NCI-H2171 (cell line): Measurements from ENCODE around the gene CPXM1.
"Not testable (repeated sequence)": the region's sequence is repeated elsewhere in the genome, so short reads cannot be mapped to it uniquely, and the experiment has no call there.

ENCODE experiments used
- DNase-seq: peaks from one replicate; lab custom pipeline; 2025; lab: John Stamatoyannopoulos, UW

CPXM1 gene

DNA sequence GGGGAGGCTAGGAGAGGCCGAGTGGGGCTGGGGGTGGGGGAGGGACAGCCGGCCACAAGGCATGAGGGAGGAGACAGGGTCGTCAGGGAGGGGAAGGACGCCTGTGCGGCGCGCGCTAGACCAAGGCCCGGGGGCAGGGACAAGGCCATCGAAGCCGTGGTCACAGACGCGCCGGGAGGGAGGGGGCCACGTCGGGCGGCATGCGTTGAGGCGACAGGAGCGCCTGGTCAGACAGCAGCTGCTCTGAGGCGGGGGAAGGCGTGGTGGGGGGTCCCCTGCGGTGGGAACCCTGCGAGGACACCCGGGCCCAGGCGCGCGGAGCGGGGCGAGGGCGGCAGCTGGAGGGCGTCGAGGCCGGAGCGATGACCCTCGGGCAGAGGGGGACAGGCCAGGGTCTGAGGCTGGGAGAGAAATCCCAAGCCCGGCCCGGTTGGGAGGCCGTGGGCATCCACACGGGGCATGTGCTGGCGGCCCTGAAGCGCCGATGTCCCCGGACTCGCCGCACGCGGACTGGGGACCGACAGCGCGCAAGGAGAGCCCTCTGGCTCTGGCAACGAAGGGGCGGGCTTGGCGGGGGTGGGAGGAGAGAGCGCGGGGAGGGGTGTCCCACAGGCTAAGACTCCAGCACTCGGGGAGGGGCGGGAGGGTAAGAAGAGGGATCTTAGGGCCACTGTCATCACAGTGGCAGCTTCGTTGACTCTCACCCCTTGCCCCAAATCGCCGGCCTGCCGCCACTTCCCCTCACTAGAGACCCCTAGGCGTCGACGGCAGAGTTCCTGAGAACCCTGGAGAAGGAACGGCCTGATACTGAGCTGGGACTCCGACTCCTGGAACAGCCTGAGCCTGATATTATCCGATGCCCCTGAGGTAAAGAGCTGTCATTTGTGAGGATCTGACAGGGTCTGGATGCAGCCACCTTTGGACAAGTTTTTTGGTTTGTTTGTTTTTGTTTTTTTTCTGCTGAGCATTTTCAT lies 20.8 kb upstream of the CPXM1 start:
- no peak for DNase-seq

DNA sequence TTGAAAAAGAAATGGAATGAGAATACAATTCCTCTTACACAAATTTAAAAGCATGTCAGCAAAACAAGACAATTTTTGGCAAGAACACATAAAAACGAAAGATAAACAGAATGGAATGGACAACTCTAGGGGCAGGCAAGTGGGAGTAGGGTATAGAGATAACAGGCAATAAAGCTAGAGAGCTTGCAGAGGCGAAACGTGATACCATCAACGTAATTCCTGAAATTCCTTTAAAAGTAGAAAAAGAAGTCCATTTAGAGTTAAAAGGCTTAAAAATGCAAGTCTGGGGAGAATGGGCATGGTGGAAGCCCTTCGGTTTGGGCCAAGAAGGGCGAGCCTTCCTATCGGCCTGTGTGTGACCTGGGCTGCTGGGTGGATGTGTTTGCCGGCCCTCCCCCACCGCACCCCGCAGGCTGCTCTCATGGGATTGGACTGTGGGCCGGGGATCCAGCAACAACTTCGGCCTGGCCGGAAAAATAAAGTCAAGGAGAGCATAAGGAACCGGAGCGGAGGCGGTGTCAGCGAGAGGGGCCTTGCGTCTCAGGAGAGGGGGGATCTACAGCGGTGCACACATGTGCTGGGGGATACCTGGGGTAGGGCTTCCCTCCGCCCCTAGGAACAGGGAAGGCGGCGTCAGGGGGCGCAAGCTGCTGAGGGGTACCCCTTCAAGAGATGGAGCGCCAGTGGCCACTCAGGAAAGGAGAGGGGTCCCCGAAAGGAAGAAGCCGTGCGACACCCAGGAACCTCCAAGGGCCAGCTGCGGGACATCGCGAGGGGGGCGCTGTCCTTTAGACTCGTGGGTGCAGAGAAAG lies 19.9 kb upstream of the CPXM1 start:
- DNase-seq: no peak

DNA sequence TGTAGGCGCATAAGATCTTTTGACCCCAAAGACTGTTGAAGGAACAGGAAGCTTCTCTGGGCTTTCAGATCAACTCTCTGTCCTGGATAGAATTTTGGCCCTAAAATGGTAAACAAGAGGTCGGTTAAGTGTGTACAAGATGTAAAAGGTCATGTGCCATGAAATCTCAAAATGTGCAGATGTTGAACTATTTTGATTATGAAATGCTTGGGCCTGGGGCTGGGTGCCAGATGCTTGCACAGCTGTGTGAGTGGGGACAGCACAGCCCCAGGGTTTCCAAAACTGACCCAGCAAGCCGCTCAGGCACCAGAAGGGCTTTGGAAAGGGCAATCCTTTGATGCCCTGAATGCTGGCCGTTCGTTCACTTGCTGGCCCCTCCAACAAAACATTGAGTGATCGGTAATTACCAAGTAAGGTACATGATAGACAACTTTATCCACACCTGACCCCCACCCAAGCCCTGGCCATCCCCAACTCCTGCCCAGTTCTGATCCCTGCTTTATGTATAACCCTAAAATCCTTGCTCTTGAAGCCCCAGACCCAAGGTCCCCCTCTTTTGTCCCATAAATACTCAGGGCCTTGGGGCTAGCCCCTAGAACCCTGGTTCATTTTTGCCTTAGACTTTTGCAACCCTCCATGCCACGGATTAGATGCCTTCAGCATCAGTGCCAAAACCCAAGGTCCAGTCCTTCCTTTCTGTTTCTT lies 17.6 kb upstream of the CPXM1 start:
- DNase-seq: no peak

DNA sequence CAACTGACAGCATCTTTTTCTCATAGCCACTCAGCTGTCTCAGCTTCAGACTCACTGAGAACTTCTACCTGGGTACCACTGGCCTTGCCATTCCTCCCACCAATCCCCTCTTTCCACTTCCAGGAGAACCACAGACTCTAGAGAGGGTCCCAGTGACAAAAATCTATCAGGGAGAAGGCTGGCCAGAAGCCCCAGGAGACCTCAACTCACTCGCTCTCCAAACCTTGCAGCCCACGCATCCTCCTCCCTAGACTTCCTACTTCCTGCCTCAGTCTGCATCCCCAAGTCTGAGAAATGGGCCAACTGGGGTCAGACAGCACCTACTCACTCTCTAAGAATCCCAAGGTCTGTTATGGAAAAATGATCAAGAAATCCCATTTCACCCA lies 16.9 kb upstream of the CPXM1 start:
- no peak for DNase-seq

DNA sequence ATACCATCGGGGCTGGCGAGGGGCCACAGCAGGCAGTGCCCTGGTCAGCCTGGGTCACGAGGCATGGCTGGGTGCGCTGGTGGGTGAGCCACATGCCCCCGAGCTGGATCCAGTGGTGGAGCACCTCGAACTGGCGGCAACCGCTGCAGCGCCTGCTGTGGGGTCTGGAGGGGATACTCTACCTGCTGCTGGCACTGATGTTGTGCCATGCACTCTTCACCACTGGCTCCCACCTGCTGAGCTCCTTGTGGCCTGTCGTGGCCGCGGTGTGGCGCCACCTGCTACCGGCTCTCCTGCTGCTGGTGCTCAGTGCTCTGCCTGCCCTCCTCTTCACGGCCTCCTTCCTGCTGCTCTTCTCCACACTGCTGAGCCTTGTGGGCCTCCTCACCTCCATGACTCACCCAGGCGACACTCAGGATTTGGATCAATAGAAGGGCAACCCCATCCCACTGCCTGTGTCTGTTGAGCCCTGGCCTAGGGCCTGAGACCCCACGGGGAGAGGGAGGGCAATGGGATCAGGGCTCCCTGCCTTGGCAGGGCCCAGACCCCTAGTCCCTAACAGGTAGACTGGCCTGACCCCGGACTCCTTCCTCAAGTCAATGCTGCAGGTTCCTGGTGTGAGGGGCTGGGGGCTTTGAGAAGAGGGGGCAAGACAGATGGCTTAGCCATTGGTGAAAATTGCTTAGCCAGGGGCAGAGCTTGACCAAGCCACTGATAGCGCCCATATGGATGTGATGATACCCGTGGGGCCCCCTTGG lies 16.3 kb upstream of the CPXM1 start:
- DNase-seq: no peak

DNA sequence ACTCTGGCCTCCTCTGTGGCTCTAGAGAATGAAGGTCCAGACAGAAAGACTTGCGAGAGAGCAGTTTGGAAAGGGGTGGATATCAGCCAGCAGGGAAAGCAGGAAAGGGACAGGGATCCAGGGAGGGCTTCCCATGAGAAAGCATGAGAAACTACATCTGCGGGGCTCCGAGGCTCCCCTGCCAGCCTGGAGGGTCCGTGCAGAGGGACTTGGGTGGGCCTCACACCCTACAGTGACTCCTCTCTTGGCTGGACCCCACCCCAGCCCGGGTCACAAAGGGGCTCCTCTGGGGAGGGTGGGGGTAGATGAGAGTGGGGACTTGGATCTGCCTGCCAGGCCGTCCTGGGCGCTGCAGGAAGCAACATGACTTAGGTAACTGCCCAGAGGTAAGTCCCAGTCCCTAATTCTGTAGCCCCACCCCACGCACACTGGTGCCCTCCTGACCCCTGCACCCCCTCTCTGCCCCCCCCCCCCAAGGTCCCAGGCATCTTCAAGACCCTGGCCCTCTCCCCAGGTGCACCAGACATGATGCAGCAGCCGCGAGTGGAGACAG lies 15.7 kb upstream of the CPXM1 start, which contains the start of gene TMEM239:
Gene TMEM239 (plus strand): TSS at position 335 of the 553 bp plus-strand sequence. CDS start 191 bp downstream, at position 526.
- no peak for DNase-seq

DNA sequence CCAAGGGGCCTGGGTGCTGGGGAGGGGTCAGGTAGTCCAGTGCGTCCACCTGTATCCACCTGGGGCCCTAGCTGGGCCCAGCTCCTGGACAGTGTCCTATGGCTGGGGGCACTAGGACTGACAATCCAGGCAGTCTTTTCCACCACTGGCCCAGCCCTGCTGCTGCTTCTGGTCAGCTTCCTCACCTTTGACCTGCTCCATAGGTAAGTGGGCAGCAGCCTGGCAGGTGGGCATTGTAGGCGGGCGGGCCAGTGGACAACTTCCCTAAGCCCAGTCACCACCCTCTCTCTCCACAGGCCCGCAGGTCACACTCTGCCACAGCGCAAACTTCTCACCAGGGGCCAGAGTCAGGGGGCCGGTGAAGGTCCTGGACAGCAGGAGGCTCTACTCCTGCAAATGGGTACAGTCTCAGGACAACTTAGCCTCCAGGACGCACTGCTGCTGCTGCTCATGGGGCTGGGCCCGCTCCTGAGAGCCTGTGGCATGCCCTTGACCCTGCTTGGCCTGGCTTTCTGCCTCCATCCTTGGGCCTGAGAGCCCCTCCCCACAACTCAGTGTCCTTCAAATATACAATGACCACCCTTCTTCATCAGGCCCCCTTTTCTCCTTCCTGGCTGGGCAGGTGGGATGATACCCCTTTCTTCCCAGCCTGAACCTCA lies 14.9 kb upstream of the CPXM1 start:
- no peak for DNase-seq

DNA sequence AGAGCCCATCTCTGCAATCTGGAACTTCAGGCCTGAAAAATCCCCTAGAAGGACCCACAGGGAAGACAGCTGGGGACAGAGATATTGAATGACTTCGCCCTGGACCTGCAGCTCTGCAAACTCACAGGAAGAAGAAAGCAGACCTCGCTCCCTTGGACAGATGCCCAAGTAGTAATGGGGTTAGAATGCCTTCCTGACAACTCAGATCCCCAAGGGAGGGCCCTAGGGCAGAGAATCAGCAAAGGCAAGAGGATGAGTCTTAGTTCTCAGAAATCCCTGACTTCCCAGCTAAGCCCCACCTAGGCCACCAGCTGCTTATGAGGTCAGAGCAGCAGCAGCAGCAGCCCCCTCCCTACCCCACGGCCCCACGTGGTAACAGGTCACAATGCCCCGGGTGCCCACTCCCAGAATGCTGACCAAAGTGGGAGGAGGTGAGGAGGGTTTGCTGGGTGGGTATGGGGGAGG lies 14.2 kb upstream of the CPXM1 start, which contains the start of gene C20orf141:
Gene C20orf141 (plus strand): TSS at position 401 of the 465 bp plus-strand sequence. CDS start 198 bp downstream, outside the sequence.
- DNase-seq: peak; percentile 58

DNA sequence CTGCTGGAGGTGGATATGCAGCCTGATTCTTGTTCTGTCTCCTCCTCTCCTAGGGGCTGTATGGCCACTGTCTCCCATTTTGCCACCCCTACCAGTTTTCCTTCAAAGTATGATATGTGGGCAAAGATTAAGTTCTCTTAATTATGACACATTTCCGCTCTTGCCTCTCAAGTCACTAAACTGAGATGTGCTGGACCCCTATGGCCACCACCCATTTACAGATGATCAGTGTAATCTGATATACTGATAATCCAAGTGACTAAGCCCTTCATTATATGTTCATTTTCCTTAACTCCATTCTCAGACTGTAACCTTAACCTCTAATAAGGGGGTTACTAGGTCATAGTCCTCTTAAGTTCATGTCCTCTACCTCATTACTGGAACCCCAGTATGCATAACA lies 13.6 kb upstream of the CPXM1 start:
- DNase-seq: no peak

DNA sequence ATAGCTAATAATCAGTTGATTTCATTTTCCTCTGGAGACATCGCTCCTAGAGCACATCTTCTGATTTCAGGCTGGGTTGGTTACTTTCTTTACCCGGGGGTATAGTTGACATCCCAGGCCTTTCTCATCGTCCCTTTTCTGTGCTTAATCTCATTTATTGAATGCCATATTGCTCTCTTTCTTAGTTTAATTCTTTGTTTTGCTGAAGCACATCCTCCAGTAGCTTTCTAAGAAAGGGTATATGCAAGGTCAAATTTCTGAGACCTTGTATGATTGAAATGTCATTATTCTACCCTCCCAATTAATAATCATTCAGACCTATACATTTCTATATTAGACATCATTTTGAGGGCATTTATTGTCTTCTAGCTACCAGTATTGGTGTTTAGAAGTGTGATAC lies 11.8 kb upstream of the CPXM1 start:
- DNase-seq: no peak

DNA sequence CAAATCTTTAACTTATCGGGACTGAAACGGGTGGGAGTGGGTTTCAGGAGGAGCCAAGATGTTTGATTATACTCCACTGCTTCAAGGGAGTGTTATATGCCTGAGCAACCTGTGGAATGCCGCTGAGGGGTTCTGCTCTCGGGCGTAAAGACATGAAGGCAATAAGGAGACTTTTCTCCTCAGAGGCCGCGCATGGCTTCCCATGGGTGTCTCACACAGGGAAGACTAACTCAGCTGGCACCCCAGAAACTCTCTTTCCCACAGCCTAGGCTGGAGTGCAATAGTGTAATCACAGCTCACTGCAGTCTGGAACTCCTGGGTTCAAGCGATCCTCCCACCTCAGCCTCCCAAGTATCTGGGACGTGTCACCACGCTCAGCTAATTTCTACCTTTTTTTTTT lies 9.3 kb upstream of the CPXM1 start:
- no peak for DNase-seq

DNA sequence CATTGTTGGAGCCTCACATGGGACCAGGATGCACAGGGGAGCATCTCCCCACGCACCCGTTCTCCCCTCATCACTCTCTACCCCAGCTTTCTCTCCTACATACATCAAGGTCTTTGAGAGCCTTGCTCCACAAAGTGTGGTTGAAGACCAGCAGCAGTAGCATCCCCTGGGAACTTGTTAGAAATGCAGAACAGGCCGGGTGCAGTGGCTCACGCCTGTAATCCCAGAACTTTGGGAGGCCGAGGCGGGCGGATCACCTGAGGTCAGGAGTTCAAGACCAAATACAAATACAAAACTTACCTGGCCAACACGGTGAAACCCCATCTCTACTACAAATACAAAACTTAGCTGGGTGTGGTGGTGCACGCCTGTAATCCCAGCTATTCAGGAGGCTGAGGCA lies 7.5 kb upstream of the CPXM1 start:
- not testable (repeated sequence) for DNase-seq

DNA sequence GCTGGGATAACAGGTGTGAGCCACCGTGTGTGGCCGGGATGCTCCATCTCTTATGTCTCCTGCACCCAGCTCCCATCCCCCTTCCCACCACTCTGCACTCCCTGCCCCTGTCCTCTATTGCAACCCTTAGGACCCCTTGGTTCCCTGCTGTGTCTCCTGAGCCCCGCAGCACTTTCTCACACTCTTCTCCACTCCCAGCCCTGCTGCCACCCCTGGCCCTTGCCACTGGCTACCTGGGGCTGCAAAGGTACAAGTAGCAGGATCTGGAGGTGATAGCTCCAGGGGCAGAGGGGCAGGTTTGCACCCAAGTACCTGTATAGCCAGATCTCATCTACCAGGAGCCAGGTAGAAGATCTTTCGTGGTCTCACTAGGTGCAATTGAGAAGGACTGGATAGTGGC lies 6.6 kb upstream of the CPXM1 start:
- DNase-seq: no peak

DNA sequence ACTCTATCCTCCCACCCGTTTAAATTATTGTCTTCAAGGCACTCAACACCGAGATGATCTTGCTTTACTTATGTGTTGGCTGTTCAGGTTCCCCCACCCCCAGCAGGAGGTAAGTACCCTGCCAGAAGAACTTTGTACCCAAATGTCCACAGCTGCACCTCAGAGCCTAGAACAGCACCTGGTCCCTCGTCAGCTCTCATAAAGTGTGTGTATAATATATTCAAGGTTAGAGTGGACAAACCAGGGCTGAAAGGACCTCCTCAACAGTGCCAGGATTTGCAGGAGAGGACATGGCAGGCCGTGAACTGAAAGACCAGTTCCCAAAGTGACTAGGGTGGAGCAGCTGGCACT lies 5.9 kb upstream of the CPXM1 start:
- no peak for DNase-seq

DNA sequence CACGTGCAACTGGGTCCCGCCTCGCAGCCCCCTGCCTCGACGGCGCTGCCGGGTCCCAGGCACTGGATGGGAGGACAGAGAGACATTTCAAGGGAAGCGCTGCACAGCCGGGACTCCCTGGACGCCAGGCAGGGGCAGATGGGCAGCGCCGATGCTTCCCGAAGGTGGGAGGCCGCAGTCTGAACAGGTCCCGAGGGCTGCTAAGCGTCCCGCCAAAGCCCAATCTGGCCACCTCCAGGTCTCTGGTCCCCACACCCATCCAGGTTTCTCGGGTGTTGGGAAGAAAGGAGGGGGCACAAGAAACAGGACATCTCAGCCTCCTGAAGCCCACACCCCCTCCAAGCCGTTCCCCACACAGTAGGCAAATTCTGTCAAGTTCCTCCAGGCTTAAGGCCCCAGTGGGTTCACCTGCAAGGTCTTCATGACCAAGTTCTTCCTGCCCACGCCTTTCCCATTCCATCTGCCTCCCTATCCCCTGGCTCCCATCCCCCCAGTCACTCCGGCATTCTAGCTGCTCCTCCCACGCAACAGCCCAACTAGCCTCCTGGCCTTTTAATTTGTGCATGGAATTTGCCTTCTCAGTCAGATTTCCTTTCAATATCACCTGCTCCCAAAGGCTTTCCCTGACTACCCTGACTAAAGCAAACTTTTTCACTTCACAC lies 5.4 kb upstream of the CPXM1 start:
- DNase-seq: no peak

DNA sequence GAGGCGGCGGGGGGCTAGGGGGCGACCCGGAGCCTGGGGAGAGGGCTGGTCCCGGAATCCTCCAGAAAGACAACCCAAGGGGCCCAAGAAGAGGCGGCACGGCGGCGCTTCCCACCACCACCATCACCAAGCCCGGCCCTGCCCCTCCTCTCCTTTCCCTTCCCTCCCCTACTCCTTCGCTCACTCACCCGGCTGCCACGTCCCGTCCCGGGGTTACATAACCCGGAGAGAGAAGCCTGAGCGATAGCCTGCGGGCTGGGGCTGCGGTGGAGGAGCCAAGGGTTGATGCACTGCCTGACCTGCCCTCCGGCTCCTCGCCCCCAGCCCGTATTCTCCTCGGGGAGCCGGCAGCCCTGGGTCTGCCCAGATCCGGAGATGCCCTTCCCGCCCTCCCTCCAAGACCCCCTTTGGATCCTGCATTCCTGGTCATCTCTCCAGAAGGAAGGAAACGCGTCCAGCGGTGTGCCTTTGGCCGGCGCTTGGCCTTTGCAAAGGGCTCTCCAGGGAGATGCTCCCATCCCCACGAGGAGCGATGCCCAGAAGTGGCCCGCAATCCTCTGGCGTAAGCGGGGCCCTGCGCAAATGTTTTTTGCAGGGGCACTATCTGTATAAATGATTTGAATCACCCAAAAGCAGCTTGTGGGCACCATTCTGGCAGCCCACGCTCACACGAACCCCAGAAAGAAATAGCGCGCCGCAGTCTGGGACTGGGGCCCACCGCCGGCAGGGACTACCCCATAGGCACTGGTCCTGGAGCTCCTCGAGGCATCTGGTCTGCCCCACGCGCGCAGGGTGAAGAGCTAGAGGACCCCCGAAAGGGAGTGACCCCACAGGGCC lies 4.6 kb upstream of the CPXM1 start:
- no peak for DNase-seq

DNA sequence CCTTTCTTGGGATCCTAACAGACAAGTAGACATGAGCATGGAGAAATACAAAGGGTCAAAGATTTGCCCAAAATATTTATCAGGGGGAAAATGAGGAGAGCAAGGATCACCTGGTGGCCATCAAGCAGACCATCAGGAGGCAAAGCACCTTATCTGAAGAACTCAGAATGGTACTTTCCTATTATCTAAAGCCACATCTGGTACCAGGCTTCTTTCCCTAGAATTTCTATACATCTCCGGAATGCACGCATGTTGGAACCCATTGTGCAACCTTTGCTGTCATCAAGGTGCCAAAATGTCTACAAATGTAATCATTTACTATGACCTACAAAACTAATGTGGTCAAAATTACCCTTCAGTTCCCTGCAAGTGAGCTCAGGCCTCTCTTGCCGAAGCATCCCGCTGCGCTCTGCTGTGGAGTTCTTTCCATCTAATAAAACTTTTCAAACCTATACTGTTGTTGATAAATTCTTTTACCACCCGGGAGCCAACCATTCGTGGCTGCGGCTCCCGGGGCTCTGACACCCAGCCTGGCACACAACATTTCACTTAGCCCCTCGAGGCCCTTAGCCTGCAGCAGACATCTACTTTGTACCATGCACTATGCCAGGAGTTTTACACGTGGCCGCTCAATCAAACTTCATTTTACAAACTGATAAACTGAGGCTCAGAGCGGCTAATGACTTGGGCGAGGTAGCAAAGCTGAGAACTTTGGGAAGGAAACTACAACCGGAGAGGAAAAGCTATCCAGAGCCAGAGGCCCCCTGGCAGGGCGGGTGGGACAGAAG lies 3.8 kb upstream of the CPXM1 start:
- DNase-seq: no peak

DNA sequence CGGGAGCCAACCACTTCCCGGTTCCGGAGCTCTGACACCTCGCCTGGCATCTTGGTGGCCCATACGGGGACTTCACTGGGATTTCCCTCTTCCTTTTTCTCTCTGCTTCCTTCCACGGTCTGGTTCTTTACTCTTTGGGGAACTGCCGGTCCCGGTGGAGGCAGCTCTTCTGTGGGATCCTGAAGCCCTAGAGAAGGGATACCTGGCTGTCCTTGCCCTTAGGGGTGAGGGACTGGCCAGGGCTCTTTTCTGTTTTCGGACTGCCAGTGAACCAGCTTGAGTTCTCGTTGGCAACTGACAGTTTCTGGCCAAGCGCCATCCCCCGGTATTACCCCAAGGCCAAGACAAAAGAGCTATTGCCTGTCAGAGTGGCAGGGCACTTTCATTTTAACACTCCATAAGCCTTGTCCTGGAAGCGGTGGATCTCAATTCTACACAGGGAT lies 880 bp upstream of the CPXM1 start:
- DNase-seq: no peak
